HL-60 (cell line): ENCODE results near the gene EIF1AX.

ENCODE experiments used
- DNase-seq, 2 experiments: peaks; one replicate each; pipeline ENCODE4 v3.0.0-alpha.2; 2010 to 2020; ENCODE audit warnings: low read depth in 1 of 2, low spot score in 1 of 2
- H3K27ac ChIP-seq: fragments of 250-450 bp; sonication (Bioruptor Pico); replicated peaks from 2 replicates; pipeline ENCODE4 v1.5.1; 2020; ENCODE audit warnings: mild to moderate bottlenecking, moderate library complexity
- H3K27me3 ChIP-seq: fragments of 250-450 bp; sonication (Bioruptor Pico); 2 replicates; pipeline ENCODE4 v1.5.1; 2021; ENCODE audit warnings: mild to moderate bottlenecking, moderate library complexity; ENCODE audit not compliant: insufficient read depth, poor library complexity, severe bottlenecking
- H3K4me3 ChIP-seq: replicated peaks from 2 replicates; pipeline ENCODE4 v1.5.1; 2011; ENCODE audit warnings: mild to moderate bottlenecking, control low read depth, low read length; ENCODE audit not compliant: insufficient read depth
- GABPA ChIP-seq: IDR thresholded peaks from 2 replicates; pipeline ENCODE4 v1.6.1; 2012; ENCODE audit warnings: low read depth
- POLR2AphosphoS5 ChIP-seq: IDR thresholded peaks from 2 replicates; pipeline ENCODE4 v1.6.1; 2012; ENCODE audit warnings: low read depth
- SPI1 ChIP-seq: IDR thresholded peaks from 2 replicates; pipeline ENCODE4 v1.6.1; 2012; ENCODE audit warnings: low read depth, mild to moderate bottlenecking, borderline replicate concordance
- TF ChIP-seq, protein P1 (sequence below): IDR thresholded peaks from 2 replicates; pipeline ENCODE4 v1.6.1; 2012; ENCODE audit warnings: low read depth; ENCODE audit not compliant: insufficient replicate concordance
- TF ChIP-seq, protein P2 (sequence below): IDR thresholded peaks from one replicate; pipeline ENCODE4 v1.5.1; 2011; ENCODE audit warnings: low read length, control low read depth, inconsistent platforms; ENCODE audit not compliant: insufficient read depth

The EIF1AX gene

DNA sequence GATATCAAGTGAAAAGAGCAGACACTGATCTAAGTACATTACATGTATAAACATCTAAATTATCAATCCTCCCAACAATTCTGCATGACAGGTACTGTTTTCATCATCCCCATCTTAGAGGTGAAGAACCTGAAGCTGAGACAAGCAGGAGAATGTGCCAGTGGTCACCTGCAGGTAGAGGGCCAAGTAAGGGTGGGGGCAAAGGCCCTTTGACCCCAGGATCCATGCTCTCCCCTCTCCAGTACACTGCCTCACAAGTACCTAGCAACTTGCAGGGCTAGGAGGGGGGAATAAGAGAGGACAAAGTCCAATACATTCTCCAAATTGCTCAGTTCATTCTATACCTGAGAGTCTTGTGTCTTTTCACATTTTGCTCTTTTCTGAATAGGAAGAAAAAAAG, 16.7 kb downstream of the EIF1AX start:
- DNase-seq = no peak
- H3K27me3 ChIP-seq = no peaks in the 10 kb centered on the region
- no peak overlapping the region for H3K4me3 ChIP-seq
- H3K27ac ChIP-seq = no peak overlapping the region
- TF ChIP-seq, protein P1, sequence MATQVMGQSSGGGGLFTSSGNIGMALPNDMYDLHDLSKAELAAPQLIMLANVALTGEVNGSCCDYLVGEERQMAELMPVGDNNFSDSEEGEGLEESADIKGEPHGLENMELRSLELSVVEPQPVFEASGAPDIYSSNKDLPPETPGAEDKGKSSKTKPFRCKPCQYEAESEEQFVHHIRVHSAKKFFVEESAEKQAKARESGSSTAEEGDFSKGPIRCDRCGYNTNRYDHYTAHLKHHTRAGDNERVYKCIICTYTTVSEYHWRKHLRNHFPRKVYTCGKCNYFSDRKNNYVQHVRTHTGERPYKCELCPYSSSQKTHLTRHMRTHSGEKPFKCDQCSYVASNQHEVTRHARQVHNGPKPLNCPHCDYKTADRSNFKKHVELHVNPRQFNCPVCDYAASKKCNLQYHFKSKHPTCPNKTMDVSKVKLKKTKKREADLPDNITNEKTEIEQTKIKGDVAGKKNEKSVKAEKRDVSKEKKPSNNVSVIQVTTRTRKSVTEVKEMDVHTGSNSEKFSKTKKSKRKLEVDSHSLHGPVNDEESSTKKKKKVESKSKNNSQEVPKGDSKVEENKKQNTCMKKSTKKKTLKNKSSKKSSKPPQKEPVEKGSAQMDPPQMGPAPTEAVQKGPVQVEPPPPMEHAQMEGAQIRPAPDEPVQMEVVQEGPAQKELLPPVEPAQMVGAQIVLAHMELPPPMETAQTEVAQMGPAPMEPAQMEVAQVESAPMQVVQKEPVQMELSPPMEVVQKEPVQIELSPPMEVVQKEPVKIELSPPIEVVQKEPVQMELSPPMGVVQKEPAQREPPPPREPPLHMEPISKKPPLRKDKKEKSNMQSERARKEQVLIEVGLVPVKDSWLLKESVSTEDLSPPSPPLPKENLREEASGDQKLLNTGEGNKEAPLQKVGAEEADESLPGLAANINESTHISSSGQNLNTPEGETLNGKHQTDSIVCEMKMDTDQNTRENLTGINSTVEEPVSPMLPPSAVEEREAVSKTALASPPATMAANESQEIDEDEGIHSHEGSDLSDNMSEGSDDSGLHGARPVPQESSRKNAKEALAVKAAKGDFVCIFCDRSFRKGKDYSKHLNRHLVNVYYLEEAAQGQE = no peak
- TF ChIP-seq, protein P2, sequence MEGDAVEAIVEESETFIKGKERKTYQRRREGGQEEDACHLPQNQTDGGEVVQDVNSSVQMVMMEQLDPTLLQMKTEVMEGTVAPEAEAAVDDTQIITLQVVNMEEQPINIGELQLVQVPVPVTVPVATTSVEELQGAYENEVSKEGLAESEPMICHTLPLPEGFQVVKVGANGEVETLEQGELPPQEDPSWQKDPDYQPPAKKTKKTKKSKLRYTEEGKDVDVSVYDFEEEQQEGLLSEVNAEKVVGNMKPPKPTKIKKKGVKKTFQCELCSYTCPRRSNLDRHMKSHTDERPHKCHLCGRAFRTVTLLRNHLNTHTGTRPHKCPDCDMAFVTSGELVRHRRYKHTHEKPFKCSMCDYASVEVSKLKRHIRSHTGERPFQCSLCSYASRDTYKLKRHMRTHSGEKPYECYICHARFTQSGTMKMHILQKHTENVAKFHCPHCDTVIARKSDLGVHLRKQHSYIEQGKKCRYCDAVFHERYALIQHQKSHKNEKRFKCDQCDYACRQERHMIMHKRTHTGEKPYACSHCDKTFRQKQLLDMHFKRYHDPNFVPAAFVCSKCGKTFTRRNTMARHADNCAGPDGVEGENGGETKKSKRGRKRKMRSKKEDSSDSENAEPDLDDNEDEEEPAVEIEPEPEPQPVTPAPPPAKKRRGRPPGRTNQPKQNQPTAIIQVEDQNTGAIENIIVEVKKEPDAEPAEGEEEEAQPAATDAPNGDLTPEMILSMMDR = no peak

DNA sequence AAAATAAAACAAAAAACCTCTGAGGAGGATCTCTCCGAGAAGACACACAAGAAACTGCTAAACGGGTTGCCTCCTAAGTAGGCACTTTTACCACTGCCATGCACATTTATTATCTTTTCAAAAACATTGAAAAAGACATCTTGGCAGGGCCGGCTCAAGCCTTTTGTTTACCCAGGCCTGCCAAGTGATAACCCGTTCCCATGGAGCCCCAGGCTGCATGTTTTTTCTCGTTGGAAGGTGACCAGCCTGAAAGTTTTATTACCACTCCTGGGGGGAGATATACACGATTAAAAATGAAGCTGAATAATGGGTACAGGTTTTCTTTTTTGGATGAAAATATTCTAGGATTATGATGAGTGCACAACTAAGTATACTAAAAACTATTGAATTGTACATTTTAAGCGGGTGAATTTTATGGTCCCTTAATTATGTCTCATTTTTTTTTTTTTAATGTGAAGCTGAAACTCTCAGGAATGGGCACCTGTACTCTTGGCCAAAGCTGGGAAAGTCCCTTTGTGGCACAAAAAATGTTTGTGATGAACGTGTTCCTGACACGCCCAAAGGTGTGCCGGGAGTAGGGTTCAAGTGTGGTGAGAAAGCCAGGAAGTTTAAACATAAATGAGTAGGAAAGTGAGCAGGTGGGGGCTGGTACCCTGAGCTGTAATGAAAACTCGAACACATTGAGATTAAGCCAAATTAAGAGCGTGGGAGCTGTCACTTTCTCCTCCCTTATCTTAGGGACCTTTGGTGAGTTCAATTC, 23.4 kb downstream of the EIF1AX start:
- H3K27ac ChIP-seq = no peak overlapping the region
- TF ChIP-seq, protein P1 = no peak
- TF ChIP-seq, protein P2 = no peak
- TF ChIP-seq GABPA (no peak), SPI1 (no peak), POLR2AphosphoS5 (no peak)
- H3K4me3 ChIP-seq = no peak overlapping the region
- DNase-seq = no peak
- H3K27me3 ChIP-seq = no peaks in the 10 kb centered on the region

DNA sequence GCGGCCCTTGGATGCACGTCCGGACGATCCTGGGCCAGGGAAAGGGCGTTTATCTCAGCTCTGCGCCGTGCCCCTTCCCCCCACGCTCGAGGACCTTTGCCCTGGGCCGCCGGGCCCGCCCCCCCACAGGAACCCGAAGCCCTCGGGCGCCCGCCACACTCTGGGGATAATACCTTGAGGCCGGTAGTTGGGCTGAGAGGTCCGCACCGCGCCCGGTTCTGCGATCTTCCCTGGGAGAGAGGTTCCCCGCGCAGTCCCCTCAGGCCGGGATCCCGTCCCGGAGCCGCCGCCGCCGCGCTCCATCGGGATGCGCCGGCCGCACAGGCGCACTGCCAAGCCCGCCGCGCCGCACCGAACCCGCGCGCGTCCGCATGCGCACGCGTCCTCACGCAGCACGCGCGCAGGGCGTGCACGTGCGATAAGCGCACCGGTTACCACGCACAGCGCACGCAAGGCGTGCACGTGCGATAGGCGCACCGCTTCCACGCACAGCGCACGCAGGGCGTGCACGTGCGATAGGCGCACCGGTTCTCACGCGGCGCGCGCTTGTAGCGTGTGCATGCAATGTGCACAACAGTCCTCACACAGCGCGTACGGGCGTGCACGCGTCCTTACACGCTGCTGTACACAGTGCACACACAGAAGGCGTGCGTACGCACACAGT, 24.9 kb downstream of the EIF1AX start, which contains the start of gene MAP7D2:
MAP7D2 (minus strand) TSS at position 331 of the 664 bp plus-strand sequence; CDS start at position 303, 28 bp downstream.
- Histone ChIP-seq H3K4me3 (peak within 1 kb of the TSS; percentile 32), H3K27ac (no peak within 1 kb of the TSS), H3K27me3 (no peaks in the 10 kb centered on the region)
- TF ChIP-seq POLR2AphosphoS5 (no peak), SPI1 (no peak), GABPA (no peak)
- TF ChIP-seq, protein P1 = no peak
- TF ChIP-seq, protein P2 = no peak
- DNase-seq = peak in 1 of 2 experiments; percentile 7
